B cell (primary cell): ENCODE results near the gene TFE3.

Source experiments
- CTCF ChIP-seq: fragments of 200-600 bp; IDR thresholded peaks from one replicate; pipeline ENCODE4 v1.8.0; 2022; ENCODE audit warnings: antibody characterized with exemption, mild to moderate bottlenecking
- EZH2 ChIP-seq: IDR thresholded peaks from 2 replicates; pipeline ENCODE4 v1.6.1; 2012; ENCODE audit warnings: borderline replicate concordance, low read depth, mild to moderate bottlenecking, moderate library complexity, low read length; ENCODE audit not compliant: insufficient read depth, poor library complexity, severe bottlenecking

- TF ChIP-seq EZH2 = no peak
- no peak for TF ChIP-seq CTCF
Measured at GRCh38 chrX:48983896-48984295, 59.3 kb downstream of the TFE3 start.
